GM21786 (cell line): Measurements from ENCODE around the gene SRP68.
"Not testable (repeated sequence)": the region's sequence is repeated elsewhere in the genome, so short reads cannot be mapped to it uniquely, and the experiment has no call there.

Source experiments
- ATAC-seq: cut with Tn5 transposase; IDR thresholded peaks from one replicate; pipeline ENCODE4 v1.9.1; 2021; ENCODE audit not compliant: unreplicated experiment

Gene SRP68

GRCh38 chr17:76077584-76078110, 5.3 kb upstream of the SRP68 start:
- no peak for ATAC-seq

- no peak for ATAC-seq
Measured at GRCh38 chr17:76076765-76077583, 4.7 kb upstream of the SRP68 start.

- no peak for ATAC-seq
Measured at GRCh38 chr17:76076146-76076764, 3.9 kb upstream of the SRP68 start.

- no peak for ATAC-seq
Measured at GRCh38 chr17:76075364-76076145, 3.2 kb upstream of the SRP68 start.

- ATAC-seq = no peak
Measured at GRCh38 chr17:76074390-76075363, 2.4 kb upstream of the SRP68 start, which contains the start of gene GALR2. Gene GALR2 (plus strand): TSS chr17:76074781. CDS start chr17:76074884, 103 bp downstream.

- no peak for ATAC-seq
Measured at GRCh38 chr17:76071531-76072147, 678 bp downstream of the SRP68 start.

- no peak for ATAC-seq
Measured at GRCh38 chr17:76065775-76066174, 6.5 kb downstream of the SRP68 start.

- no peak for ATAC-seq
Measured at GRCh38 chr17:76063875-76064546, 8.3 kb downstream of the SRP68 start.

GRCh38 chr17:76058264-76058663, 14.1 kb downstream of the SRP68 start:
- not testable (repeated sequence) for ATAC-seq

- no peak for ATAC-seq
Measured at GRCh38 chr17:76056882-76057281, 15.4 kb downstream of the SRP68 start.

- no peak for ATAC-seq
Measured at GRCh38 chr17:76054112-76054476, 18.2 kb downstream of the SRP68 start.

GRCh38 chr17:76053246-76054111, 18.8 kb downstream of the SRP68 start:
- no peak for ATAC-seq

- ATAC-seq = no peak
Measured at GRCh38 chr17:76051561-76051960, 20.8 kb downstream of the SRP68 start.

GRCh38 chr17:76050538-76051467, 21.5 kb downstream of the SRP68 start:
- no peak for ATAC-seq

GRCh38 chr17:76049836-76050537, 22.3 kb downstream of the SRP68 start:
- ATAC-seq = no peak

- ATAC-seq = no peak
Measured at GRCh38 chr17:76049239-76049638, 23.1 kb downstream of the SRP68 start.

GRCh38 chr17:76048711-76049110, 23.6 kb downstream of the SRP68 start:
- ATAC-seq = no peak
